ENCODE results near the gene ADGRG6. TPM values are rescaled to one million over a fixed set of nuclear protein-coding genes. Genes with fewer than 3 reads are reported as not detected.

The ADGRG6 gene
- total and polyA plus RNA-seq, 2 of the 8 experiments (the other 6 are each of a cell fraction or from before 2014, with no cell fraction given), result 1.1 to 6.2 TPM

- TF ChIP-seq, protein P1, sequence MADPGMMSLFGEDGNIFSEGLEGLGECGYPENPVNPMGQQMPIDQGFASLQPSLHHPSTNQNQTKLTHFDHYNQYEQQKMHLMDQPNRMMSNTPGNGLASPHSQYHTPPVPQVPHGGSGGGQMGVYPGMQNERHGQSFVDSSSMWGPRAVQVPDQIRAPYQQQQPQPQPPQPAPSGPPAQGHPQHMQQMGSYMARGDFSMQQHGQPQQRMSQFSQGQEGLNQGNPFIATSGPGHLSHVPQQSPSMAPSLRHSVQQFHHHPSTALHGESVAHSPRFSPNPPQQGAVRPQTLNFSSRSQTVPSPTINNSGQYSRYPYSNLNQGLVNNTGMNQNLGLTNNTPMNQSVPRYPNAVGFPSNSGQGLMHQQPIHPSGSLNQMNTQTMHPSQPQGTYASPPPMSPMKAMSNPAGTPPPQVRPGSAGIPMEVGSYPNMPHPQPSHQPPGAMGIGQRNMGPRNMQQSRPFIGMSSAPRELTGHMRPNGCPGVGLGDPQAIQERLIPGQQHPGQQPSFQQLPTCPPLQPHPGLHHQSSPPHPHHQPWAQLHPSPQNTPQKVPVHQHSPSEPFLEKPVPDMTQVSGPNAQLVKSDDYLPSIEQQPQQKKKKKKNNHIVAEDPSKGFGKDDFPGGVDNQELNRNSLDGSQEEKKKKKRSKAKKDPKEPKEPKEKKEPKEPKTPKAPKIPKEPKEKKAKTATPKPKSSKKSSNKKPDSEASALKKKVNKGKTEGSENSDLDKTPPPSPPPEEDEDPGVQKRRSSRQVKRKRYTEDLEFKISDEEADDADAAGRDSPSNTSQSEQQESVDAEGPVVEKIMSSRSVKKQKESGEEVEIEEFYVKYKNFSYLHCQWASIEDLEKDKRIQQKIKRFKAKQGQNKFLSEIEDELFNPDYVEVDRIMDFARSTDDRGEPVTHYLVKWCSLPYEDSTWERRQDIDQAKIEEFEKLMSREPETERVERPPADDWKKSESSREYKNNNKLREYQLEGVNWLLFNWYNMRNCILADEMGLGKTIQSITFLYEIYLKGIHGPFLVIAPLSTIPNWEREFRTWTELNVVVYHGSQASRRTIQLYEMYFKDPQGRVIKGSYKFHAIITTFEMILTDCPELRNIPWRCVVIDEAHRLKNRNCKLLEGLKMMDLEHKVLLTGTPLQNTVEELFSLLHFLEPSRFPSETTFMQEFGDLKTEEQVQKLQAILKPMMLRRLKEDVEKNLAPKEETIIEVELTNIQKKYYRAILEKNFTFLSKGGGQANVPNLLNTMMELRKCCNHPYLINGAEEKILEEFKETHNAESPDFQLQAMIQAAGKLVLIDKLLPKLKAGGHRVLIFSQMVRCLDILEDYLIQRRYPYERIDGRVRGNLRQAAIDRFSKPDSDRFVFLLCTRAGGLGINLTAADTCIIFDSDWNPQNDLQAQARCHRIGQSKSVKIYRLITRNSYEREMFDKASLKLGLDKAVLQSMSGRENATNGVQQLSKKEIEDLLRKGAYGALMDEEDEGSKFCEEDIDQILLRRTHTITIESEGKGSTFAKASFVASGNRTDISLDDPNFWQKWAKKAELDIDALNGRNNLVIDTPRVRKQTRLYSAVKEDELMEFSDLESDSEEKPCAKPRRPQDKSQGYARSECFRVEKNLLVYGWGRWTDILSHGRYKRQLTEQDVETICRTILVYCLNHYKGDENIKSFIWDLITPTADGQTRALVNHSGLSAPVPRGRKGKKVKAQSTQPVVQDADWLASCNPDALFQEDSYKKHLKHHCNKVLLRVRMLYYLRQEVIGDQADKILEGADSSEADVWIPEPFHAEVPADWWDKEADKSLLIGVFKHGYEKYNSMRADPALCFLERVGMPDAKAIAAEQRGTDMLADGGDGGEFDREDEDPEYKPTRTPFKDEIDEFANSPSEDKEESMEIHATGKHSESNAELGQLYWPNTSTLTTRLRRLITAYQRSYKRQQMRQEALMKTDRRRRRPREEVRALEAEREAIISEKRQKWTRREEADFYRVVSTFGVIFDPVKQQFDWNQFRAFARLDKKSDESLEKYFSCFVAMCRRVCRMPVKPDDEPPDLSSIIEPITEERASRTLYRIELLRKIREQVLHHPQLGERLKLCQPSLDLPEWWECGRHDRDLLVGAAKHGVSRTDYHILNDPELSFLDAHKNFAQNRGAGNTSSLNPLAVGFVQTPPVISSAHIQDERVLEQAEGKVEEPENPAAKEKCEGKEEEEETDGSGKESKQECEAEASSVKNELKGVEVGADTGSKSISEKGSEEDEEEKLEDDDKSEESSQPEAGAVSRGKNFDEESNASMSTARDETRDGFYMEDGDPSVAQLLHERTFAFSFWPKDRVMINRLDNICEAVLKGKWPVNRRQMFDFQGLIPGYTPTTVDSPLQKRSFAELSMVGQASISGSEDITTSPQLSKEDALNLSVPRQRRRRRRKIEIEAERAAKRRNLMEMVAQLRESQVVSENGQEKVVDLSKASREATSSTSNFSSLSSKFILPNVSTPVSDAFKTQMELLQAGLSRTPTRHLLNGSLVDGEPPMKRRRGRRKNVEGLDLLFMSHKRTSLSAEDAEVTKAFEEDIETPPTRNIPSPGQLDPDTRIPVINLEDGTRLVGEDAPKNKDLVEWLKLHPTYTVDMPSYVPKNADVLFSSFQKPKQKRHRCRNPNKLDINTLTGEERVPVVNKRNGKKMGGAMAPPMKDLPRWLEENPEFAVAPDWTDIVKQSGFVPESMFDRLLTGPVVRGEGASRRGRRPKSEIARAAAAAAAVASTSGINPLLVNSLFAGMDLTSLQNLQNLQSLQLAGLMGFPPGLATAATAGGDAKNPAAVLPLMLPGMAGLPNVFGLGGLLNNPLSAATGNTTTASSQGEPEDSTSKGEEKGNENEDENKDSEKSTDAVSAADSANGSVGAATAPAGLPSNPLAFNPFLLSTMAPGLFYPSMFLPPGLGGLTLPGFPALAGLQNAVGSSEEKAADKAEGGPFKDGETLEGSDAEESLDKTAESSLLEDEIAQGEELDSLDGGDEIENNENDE (IDR thresholded peaks at IDR 0.05; ENCODE audit: insufficient replicate concordance, low read length), result no peak
- no peak for TF ChIP-seq TEAD4 (IDR thresholded peaks at IDR 0.05; ENCODE audit: low read depth, low read length)
- TF ChIP-seq SP1 (IDR thresholded peaks at IDR 0.05; ENCODE audit: low read depth, low read length), result no peak
- no peak for TF ChIP-seq GABPA (IDR thresholded peaks at IDR 0.05; ENCODE audit: borderline replicate concordance, insufficient read depth, low read length)
- TF ChIP-seq POLR2AphosphoS5 (IDR thresholded peaks at IDR 0.05; ENCODE audit: low read depth, low read length), result no peak
Measured at GRCh38 chr6:142303176-142303533, 1.3 kb downstream of the ADGRG6 start (continued).

All from H1 (cell line).